Measurements from ENCODE around the gene FGF14. TPM values are rescaled to one million over a fixed set of nuclear protein-coding genes. Genes with fewer than 3 reads are reported as not detected.

FGF14 gene
- total RNA-seq, 2 donors from 2014 or later, result 0.14 TPM

DNA sequence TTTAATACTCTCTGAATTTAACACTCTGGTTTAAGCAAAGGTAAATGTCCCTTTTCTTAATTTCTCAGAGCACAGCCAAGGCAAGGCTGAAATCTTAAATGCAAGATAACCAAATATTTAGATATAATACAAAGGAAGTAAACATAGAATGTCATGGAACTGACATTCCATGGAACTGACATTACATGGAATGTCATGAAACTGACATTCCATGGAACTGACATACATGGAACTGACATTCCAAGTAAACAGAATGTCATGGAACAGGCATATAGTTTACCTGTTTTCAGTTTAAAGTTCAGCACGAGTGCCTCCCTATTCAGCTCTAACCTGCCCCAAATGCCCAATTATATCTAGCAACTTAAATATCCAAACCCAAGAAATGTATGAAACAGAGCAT is 21.8 kb downstream of the FGF14 start:
- Histone ChIP-seq H3K36me3 (no peaks in the 10 kb centered on the region), H3K4me3 (no peak overlapping the region), H3K27ac (no peak overlapping the region), H3K9me3 (no peaks in the 10 kb centered on the region), H3K4me1 (ENCODE audit: control insufficient read depth in 1 of 2, low read depth in 2 of 2) (no peaks in the 10 kb centered on the region), H3K27me3 (replicated peaks; ENCODE audit: insufficient read depth) (no peaks in the 10 kb centered on the region)
- DNase-seq (ENCODE audit: low spot score) (no peak), ATAC-seq (ENCODE audit: insufficient number of reproducible peaks, low FRiP score, low read depth) (no peak)
- TF ChIP-seq, protein P1, sequence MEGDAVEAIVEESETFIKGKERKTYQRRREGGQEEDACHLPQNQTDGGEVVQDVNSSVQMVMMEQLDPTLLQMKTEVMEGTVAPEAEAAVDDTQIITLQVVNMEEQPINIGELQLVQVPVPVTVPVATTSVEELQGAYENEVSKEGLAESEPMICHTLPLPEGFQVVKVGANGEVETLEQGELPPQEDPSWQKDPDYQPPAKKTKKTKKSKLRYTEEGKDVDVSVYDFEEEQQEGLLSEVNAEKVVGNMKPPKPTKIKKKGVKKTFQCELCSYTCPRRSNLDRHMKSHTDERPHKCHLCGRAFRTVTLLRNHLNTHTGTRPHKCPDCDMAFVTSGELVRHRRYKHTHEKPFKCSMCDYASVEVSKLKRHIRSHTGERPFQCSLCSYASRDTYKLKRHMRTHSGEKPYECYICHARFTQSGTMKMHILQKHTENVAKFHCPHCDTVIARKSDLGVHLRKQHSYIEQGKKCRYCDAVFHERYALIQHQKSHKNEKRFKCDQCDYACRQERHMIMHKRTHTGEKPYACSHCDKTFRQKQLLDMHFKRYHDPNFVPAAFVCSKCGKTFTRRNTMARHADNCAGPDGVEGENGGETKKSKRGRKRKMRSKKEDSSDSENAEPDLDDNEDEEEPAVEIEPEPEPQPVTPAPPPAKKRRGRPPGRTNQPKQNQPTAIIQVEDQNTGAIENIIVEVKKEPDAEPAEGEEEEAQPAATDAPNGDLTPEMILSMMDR (IDR thresholded peaks at IDR 0.05), result no peak

DNA sequence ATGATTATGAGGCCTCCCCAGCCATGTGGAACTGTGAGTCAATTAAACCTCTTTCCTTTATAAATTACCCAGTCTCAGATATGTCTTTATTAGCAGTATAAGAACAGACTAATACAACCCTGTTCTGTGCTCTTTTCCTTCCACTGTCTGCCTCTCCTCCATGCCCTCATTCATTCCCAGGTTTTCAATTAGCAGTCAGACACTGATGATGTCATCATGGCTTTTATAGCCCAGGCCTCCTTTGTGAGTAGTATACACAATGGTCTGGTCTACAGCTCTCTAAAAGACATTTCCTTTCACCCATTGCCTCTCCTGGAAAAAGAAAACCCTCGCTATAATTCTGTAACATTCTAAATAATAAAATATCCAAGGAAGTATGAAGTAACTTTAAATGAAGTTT is 25.5 kb downstream of the FGF14 start:
- no peak for ATAC-seq (ENCODE audit: insufficient number of reproducible peaks, low FRiP score, low read depth)
- no peaks in the 10 kb centered on the region for H3K27me3 ChIP-seq (replicated peaks; ENCODE audit: insufficient read depth)
- no peak overlapping the region for H3K27ac ChIP-seq
- no peak for DNase-seq (ENCODE audit: low spot score)
- TF ChIP-seq, protein P1 (IDR thresholded peaks at IDR 0.05), result no peak
- H3K4me3 ChIP-seq, result no peak overlapping the region
- no peaks in the 10 kb centered on the region for H3K9me3 ChIP-seq
- no peaks in the 10 kb centered on the region for H3K36me3 ChIP-seq
- no peaks in the 10 kb centered on the region for H3K4me1 ChIP-seq (ENCODE audit: control insufficient read depth in 1 of 2, low read depth in 2 of 2)

DNA sequence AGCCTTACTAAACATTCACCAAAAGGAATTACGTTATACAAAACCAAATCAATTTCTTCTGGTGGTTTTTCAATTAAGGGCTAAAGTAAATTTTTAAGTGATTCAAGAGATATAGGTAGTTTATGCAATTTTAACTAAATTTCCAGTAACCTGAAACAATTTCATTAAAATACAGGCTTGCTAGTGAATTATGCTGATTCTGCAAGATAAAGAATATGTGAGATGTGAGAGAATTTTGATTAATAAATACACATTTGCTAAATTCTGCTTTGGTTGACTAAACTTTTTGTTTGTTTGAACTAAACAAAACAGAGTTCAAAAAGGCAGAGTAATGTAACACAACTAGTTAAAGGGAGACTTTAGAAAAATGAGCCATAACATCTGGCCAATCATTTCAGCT is 27.1 kb downstream of the FGF14 start:
- ATAC-seq (ENCODE audit: insufficient number of reproducible peaks, low FRiP score, low read depth), result no peak
- Histone ChIP-seq H3K4me1 (ENCODE audit: control insufficient read depth in 1 of 2, low read depth in 2 of 2) (no peaks in the 10 kb centered on the region), H3K27me3 (replicated peaks; ENCODE audit: insufficient read depth) (no peaks in the 10 kb centered on the region), H3K27ac (no peak overlapping the region), H3K9me3 (no peaks in the 10 kb centered on the region), H3K36me3 (no peaks in the 10 kb centered on the region), H3K4me3 (no peak overlapping the region)
- TF ChIP-seq, protein P1 (IDR thresholded peaks at IDR 0.05), result no peak
- no peak for DNase-seq (ENCODE audit: low spot score)

DNA sequence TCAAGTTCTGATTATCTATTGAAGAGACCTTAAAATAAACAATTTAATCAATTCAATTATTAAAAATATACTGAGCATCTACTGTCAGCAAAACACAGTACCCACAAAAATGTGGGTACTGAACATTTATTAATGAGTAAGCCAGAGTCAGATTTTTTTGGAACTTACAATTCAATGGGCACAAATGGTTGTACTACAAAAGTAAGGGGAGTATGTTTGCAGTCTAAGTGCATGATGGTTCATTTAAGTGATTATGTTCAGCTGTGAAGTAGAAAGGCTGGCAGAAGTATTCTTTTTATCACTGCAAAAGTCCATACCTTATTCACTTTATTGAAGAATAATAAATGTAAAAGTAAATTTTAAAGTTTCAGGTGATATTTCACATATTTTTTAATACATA is 27.6 kb downstream of the FGF14 start:
- Histone ChIP-seq H3K27me3 (replicated peaks; ENCODE audit: insufficient read depth) (no peaks in the 10 kb centered on the region), H3K27ac (no peak overlapping the region), H3K9me3 (no peaks in the 10 kb centered on the region), H3K36me3 (no peaks in the 10 kb centered on the region), H3K4me1 (ENCODE audit: control insufficient read depth in 1 of 2, low read depth in 2 of 2) (no peaks in the 10 kb centered on the region), H3K4me3 (no peak overlapping the region)
- ATAC-seq (ENCODE audit: insufficient number of reproducible peaks, low FRiP score, low read depth), result no peak
- no peak for DNase-seq (ENCODE audit: low spot score)
- TF ChIP-seq, protein P1 (IDR thresholded peaks at IDR 0.05), result no peak

DNA sequence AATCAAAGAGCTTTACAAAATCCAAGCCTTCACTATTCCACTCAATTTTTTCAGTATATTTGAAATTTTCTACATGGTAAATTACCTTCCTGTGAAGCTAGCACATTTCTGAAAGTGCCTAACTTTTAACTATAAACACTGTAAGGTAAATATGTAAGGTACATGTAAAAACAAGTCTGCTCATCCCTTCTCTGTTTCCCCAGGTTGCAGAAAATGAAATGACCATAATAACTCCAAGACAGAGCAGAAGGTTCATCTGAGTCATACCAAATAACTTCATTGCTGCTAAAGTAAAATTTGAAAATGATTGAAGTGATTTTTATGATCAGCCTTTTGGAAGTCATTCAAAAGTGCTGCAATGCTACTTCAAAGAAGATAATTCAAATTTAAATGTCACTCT is 28.6 kb downstream of the FGF14 start:
- no peaks in the 10 kb centered on the region for H3K9me3 ChIP-seq
- no peaks in the 10 kb centered on the region for H3K27me3 ChIP-seq (replicated peaks; ENCODE audit: insufficient read depth)
- H3K4me3 ChIP-seq, result no peak overlapping the region
- no peak overlapping the region for H3K27ac ChIP-seq
- H3K36me3 ChIP-seq, result no peaks in the 10 kb centered on the region
- DNase-seq (ENCODE audit: low spot score) (no peak), ATAC-seq (ENCODE audit: insufficient number of reproducible peaks, low FRiP score, low read depth) (no peak)
- no peaks in the 10 kb centered on the region for H3K4me1 ChIP-seq (ENCODE audit: control insufficient read depth in 1 of 2, low read depth in 2 of 2)
- TF ChIP-seq, protein P1 (IDR thresholded peaks at IDR 0.05), result no peak
